ENCODE results near the gene VPS25.

VPS25 gene

GRCh38 chr17:42798383-42799380 is 25.4 kb downstream of the VPS25 start, which contains the start of the genes CNTD1 and COA3:
Gene CNTD1, plus strand, starts transcription at chr17:42798861. Its CDS starts 207 bp downstream, at chr17:42799068.
Gene COA3, minus strand, starts transcription at chr17:42798704. Its CDS starts 23 bp downstream, at chr17:42798681.
- no peak for TF ChIP-seq EZH2phosphoT487 (IDR thresholded peaks at IDR 0.05; ENCODE audit: borderline replicate concordance, low read length)
- no peak for TF ChIP-seq CTCF (IDR thresholded peaks at IDR 0.05; ENCODE audit: low read depth, low read length, poor library complexity, severe bottlenecking)
- Histone ChIP-seq H3K27me3 (ENCODE audit: control insufficient read depth, low read length) (peaks cover 18% of the 10 kb centered on the region), H3K4me2 (ENCODE audit: low read length) (peak within 1 kb of the TSS; percentile 81), H3K36me3 (ENCODE audit: control insufficient read depth, low read length) (no peaks in the 10 kb centered on the region), H4K20me1 (ENCODE audit: control insufficient read depth, insufficient read depth, low read depth, low read length) (no peaks in the 10 kb centered on the region), H3K4me1 (ENCODE audit: control insufficient read depth, low read length) (peaks cover 13% of the 10 kb centered on the region), H3K9me2 (replicated peaks; ENCODE audit: control insufficient read depth, low read length) (no peaks in the 10 kb centered on the region), H3F3A (ENCODE audit: control insufficient read depth, insufficient read depth) (no peaks in the 10 kb centered on the region), H3K79me2 (ENCODE audit: control insufficient read depth, low read length) (peaks cover 6% of the 10 kb centered on the region), H3K9me3 (ENCODE audit: control insufficient read depth, insufficient read depth, low read length) (no peaks in the 10 kb centered on the region), H3K27ac (ENCODE audit: low read depth, low read length) (no peak within 1 kb of the TSS), H3K4me3 (ENCODE audit: low read length) (peak within 1 kb of the TSS; percentile 86)

GRCh38 chr17:42803074-42803883 is 30.0 kb downstream of the VPS25 start:
- H3K4me1 ChIP-seq (ENCODE audit: control insufficient read depth, low read length): peaks cover 5% of the 10 kb centered on the region
- no peaks in the 10 kb centered on the region for H3K36me3 ChIP-seq (ENCODE audit: control insufficient read depth, low read length)
- no peak for TF ChIP-seq EZH2phosphoT487 (IDR thresholded peaks at IDR 0.05; ENCODE audit: borderline replicate concordance, low read length)
- no peak for TF ChIP-seq CTCF (IDR thresholded peaks at IDR 0.05; ENCODE audit: low read depth, low read length, poor library complexity, severe bottlenecking)
- H3K4me3 ChIP-seq (ENCODE audit: low read length): no peak overlapping the region
- H3K9me3 ChIP-seq (ENCODE audit: control insufficient read depth, insufficient read depth, low read length): no peaks in the 10 kb centered on the region
- H3F3A ChIP-seq (ENCODE audit: control insufficient read depth, insufficient read depth): no peaks in the 10 kb centered on the region
- peaks cover 18% of the 10 kb centered on the region for H3K27me3 ChIP-seq (ENCODE audit: control insufficient read depth, low read length)
- no peak overlapping the region for H3K4me2 ChIP-seq (ENCODE audit: low read length)
- H3K9me2 ChIP-seq (replicated peaks; ENCODE audit: control insufficient read depth, low read length): no peaks in the 10 kb centered on the region
- H4K20me1 ChIP-seq (ENCODE audit: control insufficient read depth, insufficient read depth, low read depth, low read length): no peaks in the 10 kb centered on the region
- H3K27ac ChIP-seq (ENCODE audit: low read depth, low read length): no peak overlapping the region
- H3K79me2 ChIP-seq (ENCODE audit: control insufficient read depth, low read length): no peaks in the 10 kb centered on the region

GRCh38 chr17:42804918-42805367 is 31.7 kb downstream of the VPS25 start:
- no peak for TF ChIP-seq CTCF (IDR thresholded peaks at IDR 0.05; ENCODE audit: low read depth, low read length, poor library complexity, severe bottlenecking)
- no peak for TF ChIP-seq EZH2phosphoT487 (IDR thresholded peaks at IDR 0.05; ENCODE audit: borderline replicate concordance, low read length)
- Histone ChIP-seq H3K4me2 (ENCODE audit: low read length) (no peak overlapping the region), H3K27ac (ENCODE audit: low read depth, low read length) (no peak overlapping the region)

More at GRCh38 chr17:42804918-42805367, 31.7 kb downstream of the VPS25 start:
- Histone ChIP-seq H3K4me3 (ENCODE audit: low read length) (no peak overlapping the region), H3K79me2 (ENCODE audit: control insufficient read depth, low read length) (no peaks in the 10 kb centered on the region), H3K36me3 (ENCODE audit: control insufficient read depth, low read length) (peaks cover 9% of the 10 kb centered on the region), H3K4me1 (ENCODE audit: control insufficient read depth, low read length) (no peaks in the 10 kb centered on the region), H3K9me3 (ENCODE audit: control insufficient read depth, insufficient read depth, low read length) (no peaks in the 10 kb centered on the region), H3K9me2 (replicated peaks; ENCODE audit: control insufficient read depth, low read length) (no peaks in the 10 kb centered on the region), H3K27me3 (ENCODE audit: control insufficient read depth, low read length) (peaks cover 18% of the 10 kb centered on the region), H3F3A (ENCODE audit: control insufficient read depth, insufficient read depth) (peaks cover 4% of the 10 kb centered on the region; the same call in 1 of the 2 replicates), H4K20me1 (ENCODE audit: control insufficient read depth, insufficient read depth, low read depth, low read length) (no peaks in the 10 kb centered on the region)
